Measurements from ENCODE around the gene ARMC2. TPM values are rescaled to one million over a fixed set of nuclear protein-coding genes. Genes with fewer than 3 reads are reported as not detected.

ARMC2 gene
- polyA plus RNA-seq, 2 of the 4 experiments (the other 2 are of a cell fraction), result 2.1 to 4.9 TPM

DNA sequence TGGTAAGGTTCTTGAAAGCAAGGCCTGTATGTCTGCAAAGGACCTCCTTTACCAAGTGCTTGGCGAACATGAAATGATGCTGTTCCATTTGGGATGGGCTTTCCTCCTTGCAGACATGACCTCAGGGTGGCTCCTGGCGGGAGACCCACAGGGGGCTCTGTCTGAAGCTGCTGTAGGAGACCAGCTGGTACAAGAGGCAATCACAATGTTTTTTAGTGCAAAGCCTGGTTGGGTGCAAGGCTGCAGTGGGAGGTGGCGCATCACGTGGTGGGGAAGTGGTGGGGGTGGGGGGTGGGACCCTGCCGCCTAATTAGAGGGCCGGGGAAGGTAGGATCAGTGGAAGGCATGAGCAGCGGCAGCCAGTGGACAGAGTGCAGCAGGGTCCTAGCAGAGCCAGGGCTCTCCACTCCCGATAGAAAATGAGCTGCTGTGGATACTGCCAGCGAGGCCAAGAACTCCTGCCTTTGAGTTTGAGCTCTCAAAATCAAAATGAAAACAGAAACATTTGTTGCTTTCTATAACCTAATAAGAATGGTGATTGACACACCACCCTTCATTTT lies 9.1 kb upstream of the ARMC2 start:
- Histone ChIP-seq H3K4me1 (no peaks in the 10 kb centered on the region), H3K9me3 (no peaks in the 10 kb centered on the region), H3K27ac (no peak overlapping the region), H3K4me2 (no peak overlapping the region), H3K4me3 (no peak overlapping the region)
- ChIA-PET POLR2A (no interaction called here), CTCF (interaction anchor here (0.6 to 1.4 kb wide), 3 partner anchors 79 to 1544 kb away, joined by 3 to 7 read pairs (median 3); no protein-coding TSS in a partner anchor)
- ATAC-seq (no peak), DNase-seq (ENCODE audit: low read depth in 1 of 2, low spot score in 1 of 2) (no peak), FAIRE-seq (no peak)
- 61% methylated on average over 5 of the region's 9 CpGs for WGBS (ENCODE audit: missing lambda C conversion rate)
- TF ChIP-seq FOSL2 (IDR thresholded peaks at IDR 0.05) (no peak), FOSL2 (CRISPR knock-in tag; IDR thresholded peaks at IDR 0.05) (no peak), SREBF2 (IDR thresholded peaks at IDR 0.05) (no peak), CHD2 (IDR thresholded peaks at IDR 0.05; ENCODE audit: low read length, partially characterized antibody) (no peak), RFX5 (IDR thresholded peaks at IDR 0.05) (no peak), MAZ (IDR thresholded peaks at IDR 0.05; ENCODE audit: borderline replicate concordance, low read depth, low read length) (no peak), ZSCAN20 (CRISPR knock-in tag; IDR thresholded peaks at IDR 0.05) (no peak), FOXS1 (CRISPR knock-in tag; IDR thresholded peaks at IDR 0.05) (no peak), ZC3H11A (IDR thresholded peaks at IDR 0.05) (no peak), CBX2 (IDR thresholded peaks at IDR 0.05; ENCODE audit: borderline replicate concordance, low read depth) (no peak), JUNB (IDR thresholded peaks at IDR 0.05) (no peak), RCOR1 (IDR thresholded peaks at IDR 0.05; ENCODE audit: low read depth, low read length) (no peak), ESRRA (IDR thresholded peaks at IDR 0.05; ENCODE audit: borderline replicate concordance, low read length) (no peak), CBX8 (IDR thresholded peaks at IDR 0.05) (no peak), BHLHE40 (IDR thresholded peaks at IDR 0.05; ENCODE audit: low read depth, low read length) (no peak), FOSB (CRISPR knock-in tag; IDR thresholded peaks at IDR 0.05) (no peak)
- TF ChIP-seq, protein P1, sequence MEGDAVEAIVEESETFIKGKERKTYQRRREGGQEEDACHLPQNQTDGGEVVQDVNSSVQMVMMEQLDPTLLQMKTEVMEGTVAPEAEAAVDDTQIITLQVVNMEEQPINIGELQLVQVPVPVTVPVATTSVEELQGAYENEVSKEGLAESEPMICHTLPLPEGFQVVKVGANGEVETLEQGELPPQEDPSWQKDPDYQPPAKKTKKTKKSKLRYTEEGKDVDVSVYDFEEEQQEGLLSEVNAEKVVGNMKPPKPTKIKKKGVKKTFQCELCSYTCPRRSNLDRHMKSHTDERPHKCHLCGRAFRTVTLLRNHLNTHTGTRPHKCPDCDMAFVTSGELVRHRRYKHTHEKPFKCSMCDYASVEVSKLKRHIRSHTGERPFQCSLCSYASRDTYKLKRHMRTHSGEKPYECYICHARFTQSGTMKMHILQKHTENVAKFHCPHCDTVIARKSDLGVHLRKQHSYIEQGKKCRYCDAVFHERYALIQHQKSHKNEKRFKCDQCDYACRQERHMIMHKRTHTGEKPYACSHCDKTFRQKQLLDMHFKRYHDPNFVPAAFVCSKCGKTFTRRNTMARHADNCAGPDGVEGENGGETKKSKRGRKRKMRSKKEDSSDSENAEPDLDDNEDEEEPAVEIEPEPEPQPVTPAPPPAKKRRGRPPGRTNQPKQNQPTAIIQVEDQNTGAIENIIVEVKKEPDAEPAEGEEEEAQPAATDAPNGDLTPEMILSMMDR (IDR thresholded peaks at IDR 0.05), result no peak
- TF ChIP-seq, protein P2, sequence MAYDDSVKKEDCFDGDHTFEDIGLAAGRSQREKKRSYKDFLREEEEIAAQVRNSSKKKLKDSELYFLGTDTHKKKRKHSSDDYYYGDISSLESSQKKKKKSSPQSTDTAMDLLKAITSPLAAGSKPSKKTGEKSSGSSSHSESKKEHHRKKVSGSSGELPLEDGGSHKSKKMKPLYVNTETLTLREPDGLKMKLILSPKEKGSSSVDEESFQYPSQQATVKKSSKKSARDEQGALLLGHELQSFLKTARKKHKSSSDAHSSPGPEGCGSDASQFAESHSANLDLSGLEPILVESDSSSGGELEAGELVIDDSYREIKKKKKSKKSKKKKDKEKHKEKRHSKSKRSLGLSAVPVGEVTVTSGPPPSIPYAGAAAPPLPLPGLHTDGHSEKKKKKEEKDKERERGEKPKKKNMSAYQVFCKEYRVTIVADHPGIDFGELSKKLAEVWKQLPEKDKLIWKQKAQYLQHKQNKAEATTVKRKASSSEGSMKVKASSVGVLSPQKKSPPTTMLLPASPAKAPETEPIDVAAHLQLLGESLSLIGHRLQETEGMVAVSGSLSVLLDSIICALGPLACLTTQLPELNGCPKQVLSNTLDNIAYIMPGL (CRISPR knock-in tag; IDR thresholded peaks at IDR 0.05; ENCODE audit: borderline replicate concordance), result no peak

DNA sequence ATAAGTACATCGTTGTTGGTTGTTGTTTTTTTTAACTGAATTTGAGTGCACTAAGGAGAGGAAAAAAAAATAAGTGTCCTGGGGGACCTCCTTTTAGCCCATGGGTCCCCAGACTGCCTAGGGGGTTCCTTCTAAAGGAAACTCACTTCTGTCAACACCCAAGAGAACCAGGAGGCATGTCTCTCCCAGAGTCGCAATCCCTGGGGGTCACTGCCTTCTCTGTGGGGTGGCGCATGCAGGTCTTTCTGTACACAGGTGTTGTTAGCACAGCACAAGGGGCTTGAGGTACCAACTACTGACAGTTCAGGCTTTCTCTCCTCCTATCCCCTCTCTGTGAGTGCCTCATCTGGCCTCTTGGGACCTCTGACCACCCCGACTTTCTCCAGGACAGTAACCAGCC lies 7.3 kb upstream of the ARMC2 start:
- Histone ChIP-seq H3K4me1 (no peaks in the 10 kb centered on the region), H3K27ac (no peak overlapping the region), H3K9me3 (no peaks in the 10 kb centered on the region), H3K4me2 (no peak overlapping the region), H3K4me3 (no peak overlapping the region)
- WGBS (ENCODE audit: missing lambda C conversion rate), result 73% methylated on average over 4 of the region's 4 CpGs
- ChIA-PET POLR2A (no interaction called here), CTCF (no interaction called here)
- no peak for DNase-seq (ENCODE audit: low read depth in 1 of 2, low spot score in 1 of 2)
- no peak for TF ChIP-seq SREBF2 (IDR thresholded peaks at IDR 0.05)
- no peak for TF ChIP-seq ZC3H11A (IDR thresholded peaks at IDR 0.05)
- no peak for TF ChIP-seq POLR2AphosphoS2 (conservative IDR thresholded peaks at IDR 0.05; ENCODE audit: low read length)
- no peak for TF ChIP-seq RFX5 (IDR thresholded peaks at IDR 0.05)
- TF ChIP-seq EHMT2 (IDR thresholded peaks at IDR 0.05; ENCODE audit: low read depth), result no peak
- no peak for TF ChIP-seq JUN (IDR thresholded peaks at IDR 0.05)
- no peak for ATAC-seq
- FAIRE-seq, result no peak

DNA sequence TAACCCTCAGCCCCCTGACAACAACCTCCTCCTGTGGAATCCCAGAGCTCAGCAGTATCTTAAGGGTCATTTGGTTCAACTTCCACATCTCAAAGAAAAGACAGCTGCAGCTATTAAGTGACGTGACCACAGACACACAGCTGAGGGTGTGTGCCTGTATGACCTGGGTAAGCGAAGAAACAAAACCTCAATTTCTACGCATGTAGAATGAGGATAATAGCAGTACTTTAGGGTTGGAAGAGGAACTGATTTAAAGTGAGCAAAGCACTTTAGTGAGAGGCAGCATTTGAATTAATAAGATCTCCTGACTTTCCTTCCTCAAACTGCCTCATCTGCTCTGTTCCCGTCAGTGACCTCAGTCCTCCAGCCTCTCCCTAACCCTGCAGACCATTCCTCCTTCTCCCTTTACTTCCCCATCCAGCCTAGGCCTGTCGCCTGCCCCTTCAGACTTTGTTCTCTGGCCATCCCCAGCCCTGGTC lies 6.8 kb upstream of the ARMC2 start:
- FAIRE-seq (no peak), DNase-seq (ENCODE audit: low read depth in 1 of 2, low spot score in 1 of 2) (no peak), ATAC-seq (no peak)
- Histone ChIP-seq H3K4me2 (no peak overlapping the region), H3K4me1 (no peaks in the 10 kb centered on the region), H3K4me3 (no peak overlapping the region), H3K27ac (no peak overlapping the region), H3K9me3 (no peaks in the 10 kb centered on the region)
- ChIA-PET POLR2A (no interaction called here), CTCF (no interaction called here)
- 80% methylated on average over 5 of the region's 5 CpGs for WGBS (ENCODE audit: missing lambda C conversion rate)
- TF ChIP-seq, protein P3, sequence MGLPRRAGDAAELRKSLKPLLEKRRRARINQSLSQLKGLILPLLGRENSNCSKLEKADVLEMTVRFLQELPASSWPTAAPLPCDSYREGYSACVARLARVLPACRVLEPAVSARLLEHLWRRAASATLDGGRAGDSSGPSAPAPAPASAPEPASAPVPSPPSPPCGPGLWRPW (IDR thresholded peaks at IDR 0.05), result no peak
- no peak for TF ChIP-seq POLR2AphosphoS2 (conservative IDR thresholded peaks at IDR 0.05; ENCODE audit: low read length)
- TF ChIP-seq, protein P4, sequence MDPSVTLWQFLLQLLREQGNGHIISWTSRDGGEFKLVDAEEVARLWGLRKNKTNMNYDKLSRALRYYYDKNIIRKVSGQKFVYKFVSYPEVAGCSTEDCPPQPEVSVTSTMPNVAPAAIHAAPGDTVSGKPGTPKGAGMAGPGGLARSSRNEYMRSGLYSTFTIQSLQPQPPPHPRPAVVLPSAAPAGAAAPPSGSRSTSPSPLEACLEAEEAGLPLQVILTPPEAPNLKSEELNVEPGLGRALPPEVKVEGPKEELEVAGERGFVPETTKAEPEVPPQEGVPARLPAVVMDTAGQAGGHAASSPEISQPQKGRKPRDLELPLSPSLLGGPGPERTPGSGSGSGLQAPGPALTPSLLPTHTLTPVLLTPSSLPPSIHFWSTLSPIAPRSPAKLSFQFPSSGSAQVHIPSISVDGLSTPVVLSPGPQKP (IDR thresholded peaks at IDR 0.05; ENCODE audit: low read depth, low read length), result no peak
- TF ChIP-seq ZC3H11A (IDR thresholded peaks at IDR 0.05), result no peak
- TF ChIP-seq, protein P5, sequence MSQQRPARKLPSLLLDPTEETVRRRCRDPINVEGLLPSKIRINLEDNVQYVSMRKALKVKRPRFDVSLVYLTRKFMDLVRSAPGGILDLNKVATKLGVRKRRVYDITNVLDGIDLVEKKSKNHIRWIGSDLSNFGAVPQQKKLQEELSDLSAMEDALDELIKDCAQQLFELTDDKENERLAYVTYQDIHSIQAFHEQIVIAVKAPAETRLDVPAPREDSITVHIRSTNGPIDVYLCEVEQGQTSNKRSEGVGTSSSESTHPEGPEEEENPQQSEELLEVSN (IDR thresholded peaks at IDR 0.05; ENCODE audit: borderline replicate concordance, low read depth), result no peak
- no peak for TF ChIP-seq ESRRA (IDR thresholded peaks at IDR 0.05; ENCODE audit: borderline replicate concordance, low read length)
- no peak for TF ChIP-seq EP300 (IDR thresholded peaks at IDR 0.05)
- no peak for TF ChIP-seq HOXB5 (CRISPR knock-in tag; IDR thresholded peaks at IDR 0.05)
- no peak for TF ChIP-seq CBX2 (IDR thresholded peaks at IDR 0.05; ENCODE audit: borderline replicate concordance, low read depth)
